Liver (tissue), 3 donors: Measurements from ENCODE around the gene KDM5B.

Experiments used
- FOXA2 ChIP-seq: IDR thresholded peaks from 2 replicates; pipeline ENCODE4 v1.6.1; 2016; ENCODE audit warnings: antibody characterized with exemption
- GABPA ChIP-seq, 2 donors: IDR thresholded peaks in 1 of 2; conservative IDR thresholded peaks in 1 of 2; 2 replicates each; pipeline ENCODE4 v1.6.1; 2016; ENCODE audit warnings: antibody characterized with exemption in 2 of 2, mild to moderate bottlenecking in 1 of 2, moderate library complexity in 1 of 2
- JUND ChIP-seq, 2 donors: IDR thresholded peaks; 2 replicates each; pipeline ENCODE4 v1.6.1; 2016; ENCODE audit warnings: antibody characterized with exemption in 2 of 2
- RAD21 ChIP-seq, 2 donors: IDR thresholded peaks; 2 replicates each; pipeline ENCODE4 v1.6.1; 2016; ENCODE audit warnings: antibody characterized with exemption in 2 of 2, mild to moderate bottlenecking in 2 of 2
- RXRA ChIP-seq, 2 donors: IDR thresholded peaks; 2 replicates each; pipeline ENCODE4 v1.6.1; 2017 to 2018; ENCODE audit warnings: antibody characterized with exemption in 2 of 2, mild to moderate bottlenecking in 1 of 2
- SP1 ChIP-seq: IDR thresholded peaks from 2 replicates; pipeline ENCODE4 v1.6.1; 2018; ENCODE audit warnings: antibody characterized with exemption, mild to moderate bottlenecking
- YY1 ChIP-seq: IDR thresholded peaks from 2 replicates; pipeline ENCODE4 v1.6.1; 2016; ENCODE audit warnings: antibody characterized with exemption, mild to moderate bottlenecking
- TF ChIP-seq, protein P1 (sequence below): fragments of 150-350 bp; IDR thresholded peaks from 2 replicates; pipeline ENCODE4 v1.5.1; 2017; ENCODE audit warnings: improper control_type of control experiment, low read depth, low read length; ENCODE audit not compliant: missing input control
- TF ChIP-seq, protein P2 (sequence below): IDR thresholded peaks from 2 replicates; pipeline ENCODE4 v1.6.1; 2016; ENCODE audit warnings: antibody characterized with exemption, mild to moderate bottlenecking
- TF ChIP-seq, protein P3 (sequence below): IDR thresholded peaks from 2 replicates; pipeline ENCODE4 v1.6.1; 2016; ENCODE audit warnings: antibody characterized with exemption
- donor health status: healthy.
- donor health status: healthy.

DNA sequence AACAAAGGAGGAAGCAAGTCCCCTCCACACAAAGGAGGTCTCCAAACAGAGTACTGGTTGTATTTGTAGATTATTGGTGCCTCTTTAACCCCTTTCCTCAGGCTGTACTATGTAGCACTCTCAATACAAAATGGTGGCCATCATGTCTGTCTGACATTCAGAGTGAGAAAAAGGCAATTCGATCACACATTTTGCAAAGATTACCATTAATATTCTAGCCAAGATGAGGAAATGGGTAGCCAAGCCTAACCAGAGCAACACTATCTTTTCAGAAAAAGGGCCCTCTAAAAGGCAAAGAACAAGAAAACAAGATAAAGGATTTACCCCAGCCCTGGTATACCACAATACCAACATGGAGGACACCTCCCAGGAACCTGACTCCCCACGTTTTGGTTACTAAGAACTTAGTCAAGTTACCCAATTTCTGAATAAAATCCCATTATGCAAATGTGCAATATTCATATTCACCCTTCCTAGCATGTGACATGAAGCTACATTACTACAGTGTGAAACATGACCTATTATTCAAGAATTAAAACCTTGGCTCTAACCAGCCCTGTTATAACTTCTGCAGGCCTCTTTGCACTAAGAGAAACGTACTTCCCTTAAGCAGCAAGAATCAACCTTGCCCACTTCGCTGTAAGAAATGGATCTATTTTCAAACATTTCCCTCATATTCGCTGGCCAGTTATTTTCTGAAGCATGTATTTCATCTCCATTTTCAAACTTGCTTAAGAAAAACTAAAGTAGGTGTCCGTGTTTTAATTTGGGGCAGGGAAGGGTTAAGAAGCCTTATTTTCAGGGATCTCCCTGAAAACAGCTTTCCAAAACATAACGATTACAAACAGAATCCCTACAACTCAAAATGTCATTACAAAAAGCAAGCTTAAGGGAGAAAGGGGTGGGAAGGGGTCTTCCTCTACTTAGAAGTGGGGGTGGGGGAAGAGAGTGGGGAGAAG, 2.1 kb downstream of the KDM5B start:
- TF ChIP-seq, protein P1, sequence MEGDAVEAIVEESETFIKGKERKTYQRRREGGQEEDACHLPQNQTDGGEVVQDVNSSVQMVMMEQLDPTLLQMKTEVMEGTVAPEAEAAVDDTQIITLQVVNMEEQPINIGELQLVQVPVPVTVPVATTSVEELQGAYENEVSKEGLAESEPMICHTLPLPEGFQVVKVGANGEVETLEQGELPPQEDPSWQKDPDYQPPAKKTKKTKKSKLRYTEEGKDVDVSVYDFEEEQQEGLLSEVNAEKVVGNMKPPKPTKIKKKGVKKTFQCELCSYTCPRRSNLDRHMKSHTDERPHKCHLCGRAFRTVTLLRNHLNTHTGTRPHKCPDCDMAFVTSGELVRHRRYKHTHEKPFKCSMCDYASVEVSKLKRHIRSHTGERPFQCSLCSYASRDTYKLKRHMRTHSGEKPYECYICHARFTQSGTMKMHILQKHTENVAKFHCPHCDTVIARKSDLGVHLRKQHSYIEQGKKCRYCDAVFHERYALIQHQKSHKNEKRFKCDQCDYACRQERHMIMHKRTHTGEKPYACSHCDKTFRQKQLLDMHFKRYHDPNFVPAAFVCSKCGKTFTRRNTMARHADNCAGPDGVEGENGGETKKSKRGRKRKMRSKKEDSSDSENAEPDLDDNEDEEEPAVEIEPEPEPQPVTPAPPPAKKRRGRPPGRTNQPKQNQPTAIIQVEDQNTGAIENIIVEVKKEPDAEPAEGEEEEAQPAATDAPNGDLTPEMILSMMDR: no peak
- TF ChIP-seq, protein P2, sequence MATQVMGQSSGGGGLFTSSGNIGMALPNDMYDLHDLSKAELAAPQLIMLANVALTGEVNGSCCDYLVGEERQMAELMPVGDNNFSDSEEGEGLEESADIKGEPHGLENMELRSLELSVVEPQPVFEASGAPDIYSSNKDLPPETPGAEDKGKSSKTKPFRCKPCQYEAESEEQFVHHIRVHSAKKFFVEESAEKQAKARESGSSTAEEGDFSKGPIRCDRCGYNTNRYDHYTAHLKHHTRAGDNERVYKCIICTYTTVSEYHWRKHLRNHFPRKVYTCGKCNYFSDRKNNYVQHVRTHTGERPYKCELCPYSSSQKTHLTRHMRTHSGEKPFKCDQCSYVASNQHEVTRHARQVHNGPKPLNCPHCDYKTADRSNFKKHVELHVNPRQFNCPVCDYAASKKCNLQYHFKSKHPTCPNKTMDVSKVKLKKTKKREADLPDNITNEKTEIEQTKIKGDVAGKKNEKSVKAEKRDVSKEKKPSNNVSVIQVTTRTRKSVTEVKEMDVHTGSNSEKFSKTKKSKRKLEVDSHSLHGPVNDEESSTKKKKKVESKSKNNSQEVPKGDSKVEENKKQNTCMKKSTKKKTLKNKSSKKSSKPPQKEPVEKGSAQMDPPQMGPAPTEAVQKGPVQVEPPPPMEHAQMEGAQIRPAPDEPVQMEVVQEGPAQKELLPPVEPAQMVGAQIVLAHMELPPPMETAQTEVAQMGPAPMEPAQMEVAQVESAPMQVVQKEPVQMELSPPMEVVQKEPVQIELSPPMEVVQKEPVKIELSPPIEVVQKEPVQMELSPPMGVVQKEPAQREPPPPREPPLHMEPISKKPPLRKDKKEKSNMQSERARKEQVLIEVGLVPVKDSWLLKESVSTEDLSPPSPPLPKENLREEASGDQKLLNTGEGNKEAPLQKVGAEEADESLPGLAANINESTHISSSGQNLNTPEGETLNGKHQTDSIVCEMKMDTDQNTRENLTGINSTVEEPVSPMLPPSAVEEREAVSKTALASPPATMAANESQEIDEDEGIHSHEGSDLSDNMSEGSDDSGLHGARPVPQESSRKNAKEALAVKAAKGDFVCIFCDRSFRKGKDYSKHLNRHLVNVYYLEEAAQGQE: no peak
- TF ChIP-seq SP1 (no peak), RXRA (IDR thresholded peaks at IDR 0.05) (no peak), RAD21 (IDR thresholded peaks at IDR 0.05) (no peak), JUND (IDR thresholded peaks at IDR 0.05) (no peak), FOXA2 (no peak), GABPA (IDR thresholded peaks at IDR 0.05 in 1 of 2, conservative IDR thresholded peaks at IDR 0.05 in 1 of 2) (no peak), YY1 (no peak)
- TF ChIP-seq, protein P3, sequence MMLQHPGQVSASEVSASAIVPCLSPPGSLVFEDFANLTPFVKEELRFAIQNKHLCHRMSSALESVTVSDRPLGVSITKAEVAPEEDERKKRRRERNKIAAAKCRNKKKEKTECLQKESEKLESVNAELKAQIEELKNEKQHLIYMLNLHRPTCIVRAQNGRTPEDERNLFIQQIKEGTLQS: no peak
